Stimulated activated CD4-positive, alpha-beta T cell treated with anti-CD3 and anti-CD28 coated beads, TNF-alpha, amount 100 ng/mL, for 24 hours (primary cell): Measurements from ENCODE around the gene SEMA4A.
A peak's percentile ranks its signal among the peaks of the same experiment; 100 is the strongest.
"Not testable (repeated sequence)": the region's sequence is repeated elsewhere in the genome, so short reads cannot be mapped to it uniquely, and the experiment has no call there.

Source experiments
- DNase-seq, 3 experiments: peaks; one replicate each; pipeline ENCODE4 v3.0.0-alpha.2; 2020; ENCODE audit warnings: low read depth in 3 of 3

The SEMA4A gene

GRCh38 chr1:156194300-156194652 is 40.9 kb downstream of the SEMA4A start:
- no peak for DNase-seq

DNA sequence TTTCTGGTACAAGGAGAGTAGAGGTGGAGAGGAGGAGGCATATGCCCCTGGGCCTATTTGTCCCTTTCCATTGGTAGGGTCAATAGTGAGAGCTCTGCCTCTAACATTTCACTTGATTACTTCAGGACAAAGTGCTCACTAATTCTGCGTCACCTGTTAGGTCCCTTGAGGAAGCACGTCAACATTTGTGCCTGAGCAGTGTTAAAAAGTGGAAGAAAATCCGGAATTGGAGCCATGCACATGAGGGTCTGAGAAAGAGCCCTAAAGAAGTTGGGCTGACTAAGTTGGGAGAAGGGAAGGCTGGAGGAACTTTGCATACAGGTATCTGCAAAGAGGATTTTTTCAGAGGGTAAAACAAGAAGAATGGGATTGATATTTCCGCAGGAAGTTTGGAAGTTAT is 42.5 kb downstream of the SEMA4A start:
- no peak for DNase-seq

- DNase-seq: no peak
Observed at GRCh38 chr1:156196445-156196844, 43.1 kb downstream of the SEMA4A start.

DNA sequence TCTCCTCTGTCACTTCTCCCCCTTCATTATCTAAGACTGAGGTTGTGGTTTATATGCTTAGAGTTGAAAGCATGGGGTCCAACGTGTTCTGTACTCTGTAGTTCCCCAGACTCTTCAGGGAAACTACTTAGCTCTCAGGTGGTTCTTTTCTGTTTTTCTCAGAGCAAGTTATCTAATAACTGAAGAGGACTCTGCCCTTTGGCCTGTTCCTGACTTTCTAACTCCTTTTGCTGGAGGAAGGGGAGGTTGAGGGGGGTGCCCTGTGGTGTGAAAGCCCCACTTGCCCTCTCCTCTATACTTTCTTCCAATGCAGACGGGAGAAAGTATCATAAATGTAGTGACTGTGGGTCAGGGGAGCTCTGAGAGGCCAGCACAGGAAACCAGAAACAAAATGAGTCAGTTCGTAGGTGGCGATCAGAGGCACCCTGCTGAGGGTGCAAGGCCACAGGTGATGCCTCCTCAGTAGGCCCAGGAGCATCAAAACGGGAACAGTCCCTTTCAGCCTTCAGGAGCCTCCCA is 45.5 kb downstream of the SEMA4A start:
- DNase-seq: no peak

DNA sequence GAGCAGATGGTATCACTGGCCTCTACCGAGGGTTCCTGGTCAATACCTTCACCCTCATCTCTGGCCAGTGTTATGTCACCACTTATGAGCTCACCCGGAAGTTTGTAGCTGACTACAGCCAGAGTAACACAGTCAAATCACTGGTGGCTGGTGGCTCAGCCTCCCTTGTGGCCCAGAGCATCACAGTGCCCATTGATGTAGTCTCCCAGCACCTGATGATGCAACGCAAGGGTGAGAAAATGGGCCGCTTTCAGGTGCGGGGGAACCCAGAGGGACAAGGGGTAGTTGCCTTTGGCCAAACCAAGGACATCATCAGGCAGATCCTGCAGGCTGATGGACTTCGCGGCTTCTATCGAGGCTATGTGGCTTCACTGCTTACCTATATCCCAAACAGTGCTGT is 46.7 kb downstream of the SEMA4A start:
- no peak for DNase-seq

DNA sequence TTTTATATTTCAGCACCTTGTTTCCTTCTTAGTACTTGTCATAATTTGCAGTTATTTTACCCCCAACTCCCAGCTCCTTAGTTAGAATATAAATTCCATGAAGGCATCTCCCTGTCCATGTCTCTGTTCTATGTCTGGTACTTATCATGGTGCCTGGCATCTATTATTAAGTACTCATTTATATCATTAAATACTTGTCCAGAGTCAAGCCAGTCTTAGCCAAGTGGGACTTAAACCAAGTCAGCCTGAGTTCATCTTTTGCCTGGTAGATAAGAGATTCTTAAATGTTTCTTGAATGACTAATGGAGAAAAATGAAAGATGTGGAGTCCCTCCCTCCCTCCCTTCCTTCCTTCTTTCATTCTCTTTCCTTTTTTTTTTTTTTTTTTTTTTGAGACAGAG is 49.9 kb downstream of the SEMA4A start:
- no peak for DNase-seq

GRCh38 chr1:156204686-156205085 is 51.3 kb downstream of the SEMA4A start:
- DNase-seq: no peak

- no peak for DNase-seq
Observed at GRCh38 chr1:156211243-156211642, 57.9 kb downstream of the SEMA4A start.

GRCh38 chr1:156212130-156212529 is 58.7 kb downstream of the SEMA4A start:
- DNase-seq: no peak

DNA sequence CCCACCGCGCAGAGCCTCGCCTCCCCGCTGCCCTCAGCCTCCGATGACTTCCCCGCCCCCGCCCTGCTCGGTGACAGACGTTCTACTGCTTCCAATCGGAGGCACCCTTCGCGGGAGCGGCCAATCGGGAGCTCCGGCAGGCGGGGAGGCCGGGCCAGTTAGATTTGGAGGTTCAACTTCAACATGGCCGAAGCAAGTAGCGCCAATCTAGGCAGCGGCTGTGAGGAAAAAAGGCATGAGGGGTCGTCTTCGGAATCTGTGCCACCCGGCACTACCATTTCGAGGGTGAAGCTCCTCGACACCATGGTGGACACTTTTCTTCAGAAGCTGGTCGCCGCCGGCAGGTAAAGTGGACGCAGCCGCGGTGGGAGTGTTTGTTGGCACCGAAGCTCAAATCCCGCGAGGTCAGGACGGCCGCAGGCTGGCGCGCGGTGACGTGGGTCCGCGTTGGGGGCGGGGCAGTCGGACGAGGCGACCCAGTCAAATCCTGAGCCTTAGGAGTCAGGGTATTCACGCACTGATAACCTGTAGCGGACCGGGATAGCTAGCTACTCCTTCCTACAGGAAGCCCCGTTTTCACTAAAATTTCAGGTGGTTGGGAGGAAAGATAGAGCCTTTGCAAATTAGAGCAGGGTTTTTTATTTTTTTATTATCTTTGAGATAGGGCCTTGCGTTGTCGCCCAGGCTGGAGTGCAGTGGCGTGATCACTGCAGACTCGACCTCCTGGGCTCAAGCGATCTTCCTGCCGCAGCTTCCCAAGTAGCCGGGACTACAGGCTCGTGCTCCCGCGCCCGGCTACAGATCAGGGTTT is 59.7 kb downstream of the SEMA4A start, which contains the start of gene PMF1:
TSS of gene PMF1 (plus strand) at position 175 of the 811 bp plus-strand sequence. CDS start at position 184, 9 bp downstream.
- peak; percentile 91 to 96 (median 94) for DNase-seq

GRCh38 chr1:156213644-156213966 is 60.2 kb downstream of the SEMA4A start:
- no peak for DNase-seq

DNA sequence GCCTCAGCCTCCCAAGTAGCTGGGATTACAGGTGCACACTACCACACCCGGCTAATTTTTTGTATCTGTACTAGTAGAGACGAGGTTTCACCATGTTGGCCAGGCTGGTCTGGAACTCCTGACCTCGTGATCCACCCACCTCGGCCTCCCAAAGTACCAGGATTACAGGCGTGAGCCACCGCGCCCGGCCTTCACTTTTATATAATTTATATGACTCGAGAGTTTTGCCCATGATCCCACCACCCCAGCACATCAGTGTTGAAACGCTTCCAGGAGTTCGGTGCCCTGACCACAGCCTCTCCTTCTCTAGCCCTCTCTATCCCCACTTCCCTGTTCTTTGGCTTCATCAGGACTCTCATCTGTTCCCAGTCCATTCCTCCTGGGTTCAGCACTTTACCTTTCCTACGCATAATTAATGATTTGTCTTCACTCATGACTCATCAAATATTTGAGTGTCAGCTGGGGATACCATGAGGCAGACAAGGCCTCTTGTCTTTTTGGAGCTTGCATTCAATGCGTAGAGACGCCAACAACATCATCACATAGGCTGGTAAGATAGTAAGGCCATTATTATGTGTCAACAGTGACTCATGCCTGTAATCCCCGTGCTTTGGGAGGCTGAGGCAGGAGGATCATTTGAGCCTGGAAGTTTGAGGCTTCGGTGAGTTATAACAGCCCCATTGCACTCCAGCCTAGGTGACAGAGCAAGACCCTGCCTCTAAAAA is 60.8 kb downstream of the SEMA4A start:
- DNase-seq: no peak

DNA sequence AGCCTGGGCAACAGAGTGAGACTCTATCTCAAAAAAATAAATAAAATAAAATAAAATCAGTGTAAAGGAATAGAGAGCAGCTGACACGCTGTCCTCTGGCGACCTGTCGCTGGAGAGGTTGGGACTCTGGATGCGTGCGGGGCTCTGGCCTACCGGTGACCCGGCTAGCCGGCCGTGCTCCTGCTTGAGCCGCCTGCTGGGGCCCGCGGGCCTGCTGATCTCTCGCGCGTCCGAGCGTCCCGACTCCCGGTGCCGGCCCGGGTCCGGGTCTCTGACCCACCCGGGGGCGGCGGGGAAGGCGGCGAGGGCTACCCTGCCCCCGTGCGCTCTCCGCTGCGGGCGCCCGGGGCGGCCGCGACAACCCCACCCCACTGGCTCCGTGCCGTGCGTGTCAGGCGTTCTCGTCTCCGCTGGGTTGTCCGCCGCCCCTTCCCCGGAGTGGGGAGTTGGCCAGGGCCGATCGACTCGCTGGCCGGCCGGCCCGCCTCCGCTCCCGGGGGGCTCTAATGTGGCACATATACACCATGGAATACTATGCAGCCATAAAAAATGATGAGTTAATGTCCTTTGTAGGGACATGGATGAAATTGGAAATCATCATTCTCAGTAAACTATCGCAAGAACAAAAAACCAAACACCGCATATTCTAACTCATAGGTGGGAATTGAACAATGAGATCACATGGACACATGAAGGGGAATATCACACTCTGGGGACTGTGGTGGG is 63.1 kb downstream of the SEMA4A start:
- DNase-seq: not testable (repeated sequence)

DNA sequence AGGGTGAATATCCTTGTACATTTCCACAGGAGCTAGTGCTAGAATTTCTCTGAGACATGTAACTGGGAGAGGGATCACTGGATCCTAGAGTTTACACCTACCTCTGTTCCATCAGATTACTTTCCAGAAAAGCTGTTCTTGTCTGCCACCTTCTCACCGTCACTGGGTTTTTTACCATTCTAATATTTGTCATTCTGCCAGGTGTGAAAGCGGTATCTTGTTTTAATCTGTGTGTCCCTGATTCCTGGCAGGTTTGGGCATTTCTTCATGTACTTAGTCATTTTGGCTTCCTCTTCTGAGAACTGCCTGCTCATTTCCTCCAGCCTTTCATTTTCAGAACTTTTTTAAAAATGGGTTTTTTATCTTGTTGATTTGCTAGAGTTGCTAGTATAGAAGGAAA is 64.5 kb downstream of the SEMA4A start:
- DNase-seq: peak in 1 of 3 experiments; percentile 40

DNA sequence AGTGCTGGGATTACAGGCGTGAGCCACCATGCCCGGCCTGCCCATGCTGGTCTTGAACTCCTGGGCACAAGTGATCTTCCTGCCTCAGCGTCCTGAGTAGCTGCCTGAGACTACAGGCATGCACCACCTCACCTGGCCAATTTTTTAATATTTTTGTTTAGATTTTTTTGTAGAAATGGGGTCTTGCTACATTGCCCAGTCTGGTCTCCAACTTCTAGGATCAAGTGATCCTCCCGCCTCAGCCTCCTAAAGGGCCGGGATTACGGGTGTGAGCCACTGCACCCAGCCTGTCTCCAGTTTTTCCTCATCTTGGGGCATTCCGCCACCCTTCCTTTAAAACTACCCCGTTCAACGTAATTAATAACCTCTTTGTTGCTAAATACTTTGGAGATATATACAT is 66.8 kb downstream of the SEMA4A start:
- no peak for DNase-seq

- DNase-seq: no peak
Observed at GRCh38 chr1:156221986-156222692, 68.8 kb downstream of the SEMA4A start.

DNA sequence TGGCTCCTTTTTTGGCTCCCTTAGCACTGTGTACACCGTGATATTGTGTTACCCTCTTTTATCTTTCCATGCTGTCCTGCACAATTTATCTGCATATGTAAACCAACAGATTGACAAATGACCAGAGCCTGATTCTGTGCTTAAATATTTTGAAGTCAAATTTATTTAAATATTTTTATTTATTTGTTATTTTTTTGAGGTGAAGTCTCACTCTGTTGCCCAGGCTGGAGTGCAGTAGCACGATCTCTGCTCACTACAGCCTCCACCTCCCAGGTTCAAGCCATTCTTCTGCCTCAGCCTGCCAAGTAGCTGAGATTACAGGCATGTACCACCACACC is 72.3 kb downstream of the SEMA4A start:
- no peak for DNase-seq

GRCh38 chr1:156226116-156226538 is 72.7 kb downstream of the SEMA4A start:
- DNase-seq: no peak

DNA sequence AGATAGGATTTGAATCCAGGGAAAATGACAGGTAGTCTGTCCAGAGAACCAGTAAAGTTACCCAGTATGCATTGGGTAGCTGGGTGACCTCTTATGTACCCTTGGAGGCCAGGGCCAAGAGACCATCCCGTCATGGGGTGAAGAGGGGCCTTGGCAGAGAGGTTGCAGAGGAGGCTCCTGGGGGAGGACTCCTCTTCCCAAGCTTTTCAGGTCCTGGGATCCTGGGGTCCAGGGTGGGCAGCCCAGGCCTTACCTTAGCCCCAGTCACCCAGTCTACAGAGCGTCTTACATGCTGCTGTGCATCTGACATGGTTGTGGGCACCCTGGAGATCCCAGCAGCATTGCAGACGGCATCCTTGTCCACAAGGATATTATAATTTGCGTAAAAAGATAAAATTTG is 73.4 kb downstream of the SEMA4A start:
- DNase-seq: no peak
